ENCODE data around the gene CHD8.

Gene CHD8

DNA sequence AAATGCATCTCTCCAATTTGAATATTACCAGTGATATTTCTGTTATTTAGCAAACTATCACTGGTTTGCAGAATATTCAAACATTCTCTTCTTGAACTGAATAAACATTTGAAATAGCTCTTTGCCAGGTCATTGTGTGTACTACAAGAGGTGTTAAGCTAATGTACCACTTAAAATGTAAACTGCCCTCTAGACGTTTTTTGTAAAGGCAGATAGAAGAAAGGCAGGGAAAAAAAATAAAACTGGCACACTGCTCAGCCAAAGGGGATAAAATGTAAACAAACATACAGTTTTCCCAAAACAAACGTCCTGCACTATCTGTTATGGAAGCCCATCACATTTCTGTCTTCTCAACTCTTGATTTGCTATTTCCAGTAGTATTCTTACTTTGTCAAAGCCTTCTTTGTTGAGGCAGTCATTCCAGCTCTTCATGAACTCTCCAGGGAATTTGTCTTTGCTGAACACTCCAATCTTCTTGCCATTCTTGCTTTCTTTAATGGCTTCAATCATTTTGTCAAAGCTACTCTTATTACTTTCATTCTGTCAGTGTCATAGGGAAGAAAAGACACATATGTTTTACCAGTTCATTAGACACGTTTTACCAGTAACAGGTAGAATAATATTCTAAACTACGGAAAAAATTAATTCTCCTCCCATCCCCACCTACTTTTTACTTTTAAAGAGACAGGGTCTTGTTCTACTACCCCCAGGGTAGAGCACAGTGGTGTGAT, 85.8 kb downstream of the CHD8 start:
- DNase-seq (ENCODE audit: low read depth, low spot score) = no peak

DNA sequence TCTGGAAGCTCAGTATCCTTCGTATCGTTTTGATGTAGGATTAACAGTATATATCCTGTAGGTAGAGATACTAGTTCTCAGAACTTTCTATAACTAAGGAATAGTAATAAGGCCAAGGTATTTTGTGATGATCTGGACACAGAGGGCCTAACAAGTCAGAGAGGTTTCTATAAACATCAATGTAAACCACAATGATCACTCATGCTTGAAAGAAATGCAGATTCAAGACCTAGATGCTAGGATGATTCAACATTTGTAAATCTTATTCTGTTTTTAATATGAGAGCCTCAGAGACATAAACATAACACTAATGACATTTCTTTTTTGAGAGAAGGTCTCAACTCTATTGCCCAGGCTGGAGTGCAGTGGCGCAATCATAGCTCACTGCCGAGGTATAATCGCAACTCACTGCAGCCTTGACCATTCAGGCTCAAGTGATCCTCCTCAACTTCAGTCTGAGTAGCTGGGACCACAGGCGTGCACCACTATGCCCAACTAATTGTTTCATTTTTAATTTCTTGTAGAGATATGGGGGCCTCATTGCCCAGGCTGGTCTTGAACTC, 88.3 kb downstream of the CHD8 start:
- no peak for DNase-seq (ENCODE audit: low read depth, low spot score)

DNA sequence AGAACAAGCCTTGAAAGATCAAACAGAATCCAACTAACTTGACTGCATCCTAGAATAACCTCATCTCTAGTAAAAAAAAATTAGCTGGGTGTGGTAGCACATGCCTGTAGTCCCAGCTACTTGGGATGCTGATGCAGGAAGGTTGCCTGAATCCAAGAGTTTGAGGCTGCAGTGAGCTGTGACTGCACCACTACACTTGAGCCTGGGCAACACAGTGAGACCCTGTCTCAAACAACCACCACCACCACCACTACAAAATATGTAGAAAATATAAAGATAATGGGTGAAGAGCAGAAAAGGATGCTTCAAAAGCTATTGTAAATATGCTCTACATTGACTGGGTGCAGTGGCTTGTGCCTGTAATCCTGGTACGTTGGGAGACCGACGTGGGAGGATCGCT, 99.4 kb downstream of the CHD8 start:
- DNase-seq (ENCODE audit: low read depth, low spot score) = no peak

DNA sequence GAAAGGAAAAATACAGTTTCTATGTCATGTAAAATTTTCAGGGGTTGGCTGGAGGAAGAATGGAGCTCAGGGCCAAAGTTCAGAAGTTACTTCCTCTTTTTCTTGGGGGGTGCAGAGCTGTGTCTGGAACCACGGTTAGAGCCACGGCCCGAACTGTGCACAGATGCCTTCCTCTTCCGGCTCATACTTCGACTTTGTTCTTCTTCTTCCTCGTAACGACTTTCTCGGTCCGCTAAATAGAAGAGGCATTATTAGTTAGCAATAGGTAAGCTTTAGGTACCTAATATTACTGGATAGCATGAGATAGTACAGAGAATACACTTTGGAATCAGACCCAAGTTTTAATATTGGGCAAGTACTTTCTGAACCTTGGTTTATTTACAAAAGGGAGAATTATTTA, 103.3 kb downstream of the CHD8 start:
- no peak for DNase-seq (ENCODE audit: low read depth, low spot score)

DNA sequence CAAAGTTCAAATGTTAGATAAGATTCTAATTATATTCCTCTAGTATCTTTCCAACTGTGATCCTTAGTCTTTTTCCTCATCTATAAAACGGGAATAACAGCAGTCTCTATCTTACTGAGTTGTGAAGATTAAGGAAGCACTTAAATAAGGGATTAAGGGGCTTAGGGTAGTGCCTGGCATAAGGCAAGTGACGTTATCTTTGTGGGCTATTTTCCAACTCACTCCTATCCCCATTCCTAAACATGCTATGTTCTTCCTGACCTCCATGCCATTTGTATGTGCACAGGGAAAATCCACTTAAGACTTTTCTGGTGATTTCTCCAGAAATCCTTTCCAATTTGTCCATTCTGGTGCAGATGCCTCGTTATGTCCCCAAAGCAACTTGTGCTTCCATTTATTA, 105.4 kb downstream of the CHD8 start:
- no peak for DNase-seq (ENCODE audit: low read depth, low spot score)

DNA sequence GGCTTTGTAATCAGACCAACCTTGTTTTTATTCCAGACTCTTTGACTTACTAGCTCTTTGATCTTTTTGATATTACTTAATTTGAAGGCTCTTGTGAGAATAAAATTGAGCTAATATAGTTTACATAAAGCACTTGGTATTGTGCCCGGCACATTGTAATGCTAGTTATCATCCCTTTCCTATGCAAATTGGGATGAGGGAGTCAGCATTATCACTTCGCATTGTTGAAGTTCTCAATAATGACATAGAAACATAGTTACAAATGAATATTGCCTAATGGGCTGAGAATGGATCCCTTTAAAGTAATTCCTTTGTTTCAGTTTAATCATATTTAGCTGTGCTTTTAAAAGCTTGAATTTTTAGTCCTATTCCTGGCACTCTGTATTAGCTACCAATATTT, 108.7 kb downstream of the CHD8 start:
- no peak for DNase-seq (ENCODE audit: low read depth, low spot score)

DNA sequence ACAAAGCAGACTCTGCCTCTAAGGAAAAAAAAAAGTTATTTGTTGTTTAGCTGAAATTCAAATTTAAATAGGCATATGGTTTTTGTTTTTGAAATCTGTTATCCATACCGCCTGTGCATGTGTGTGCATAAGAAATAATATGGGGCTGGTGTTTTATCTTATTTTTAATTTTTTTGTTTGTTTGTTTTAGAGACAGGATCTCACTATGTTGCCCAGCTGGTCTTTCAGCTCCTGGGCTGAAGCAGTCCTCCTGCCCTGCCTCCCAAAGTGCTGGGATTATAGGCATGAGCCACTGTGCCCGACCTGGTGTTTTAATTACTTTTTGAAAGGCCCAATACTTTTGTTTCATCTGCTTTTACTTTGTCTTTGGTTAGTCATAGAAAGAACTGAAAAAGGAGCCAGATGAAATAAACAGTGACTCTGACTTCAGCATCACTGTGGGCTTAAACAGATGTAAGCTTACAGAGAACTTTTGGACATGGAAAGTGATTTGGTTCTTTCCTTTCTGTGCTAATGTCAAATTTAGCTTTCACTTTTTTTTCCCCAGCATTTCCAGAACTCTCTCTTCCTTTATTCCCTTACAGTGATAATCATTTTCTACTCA, 109.3 kb downstream of the CHD8 start:
- DNase-seq (ENCODE audit: low read depth, low spot score) = no peak

DNA sequence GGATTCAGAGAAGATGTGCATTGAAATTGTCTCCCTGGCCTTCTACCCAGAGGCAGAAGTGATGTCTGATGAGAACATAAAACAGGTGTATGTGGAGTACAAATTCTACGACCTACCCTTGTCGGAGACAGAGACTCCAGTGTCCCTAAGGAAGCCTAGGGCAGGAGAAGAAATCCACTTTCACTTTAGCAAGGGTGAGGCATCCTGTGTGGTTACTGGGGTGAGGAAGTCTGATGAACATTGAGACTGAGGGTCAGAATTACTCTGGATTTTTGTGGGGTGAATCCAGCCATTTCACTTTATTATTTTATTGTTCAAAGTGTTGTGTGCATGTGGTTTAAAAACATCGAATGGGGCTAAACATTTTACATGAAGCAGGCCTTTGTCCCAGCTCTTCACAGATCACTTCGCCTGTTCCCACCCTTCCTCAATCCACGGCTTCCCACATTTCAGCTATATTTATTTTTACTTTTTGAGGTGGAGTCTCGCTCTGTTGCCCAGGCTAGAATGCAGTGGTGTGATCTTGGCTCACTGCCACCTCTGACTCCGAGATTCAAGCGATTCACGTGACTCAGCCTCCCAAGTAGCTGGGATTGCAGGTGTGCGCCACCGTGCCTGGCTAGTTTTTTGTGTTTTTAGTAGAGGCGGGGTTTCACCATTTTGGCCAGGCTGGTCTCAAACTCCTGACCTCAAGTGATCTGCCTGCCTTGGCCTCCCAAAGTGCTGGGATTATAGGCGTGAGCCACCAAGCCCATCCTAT, 112.7 kb downstream of the CHD8 start:
- no peak for DNase-seq (ENCODE audit: low read depth, low spot score)
